Endothelial cell of umbilical vein (primary cell): ENCODE measurements around the gene PRPF18. TPM values are rescaled to one million over a fixed set of nuclear protein-coding genes. Genes with fewer than 3 reads are reported as not detected.
A peak's percentile ranks its signal among the peaks of the same experiment; 100 is the strongest.

Source experiments
- BruUV-seq: library from RNA; stranded (reverse); fragments of 400-500 nt; replicated peaks from 2 replicates; lab custom pipeline; 2021; lab: Mats Ljungman, UMichigan
- CTCF ChIA-PET: fragments of 300-600, 350-600 bp; sonication (Branson Sonifier 250); formaldehyde crosslinking; loops from one replicate; lab custom pipeline; 2021; ENCODE audit warnings: antibody characterized with exemption, inconsistent platforms; lab: Charles Lee
- POLR2A ChIA-PET: fragments of 300-600, 350-600 bp; sonication (Branson Sonifier 250); formaldehyde crosslinking; loops from one replicate; lab custom pipeline; 2021; ENCODE audit warnings: antibody characterized with exemption, inconsistent platforms; lab: Charles Lee
- DNase-seq: peaks from one replicate; pipeline ENCODE4 v3.0.0-alpha.2; 2011; ENCODE audit warnings: low read depth, low spot score
- FAIRE-seq: peaks from 2 replicates; lab custom pipeline; 2011; peaks lifted over from hg19 to GRCh38; lab: Jason Lieb, UNC
- H2AFZ ChIP-seq: 2 replicates; pipeline ENCODE4 v1.6.0; 2012; ENCODE audit warnings: low read depth, low read length, control low read depth, inconsistent platforms
- H3K27ac ChIP-seq: 2 replicates; pipeline ENCODE4 v1.5.1; 2011; ENCODE audit warnings: low read depth, mild to moderate bottlenecking, control low read depth, low read length, moderate library complexity; ENCODE audit not compliant: insufficient read depth
- H3K27me3 ChIP-seq, 2 experiments: 2 replicates each; pipeline versions ENCODE4 v1.6.0 to v1.6.1; 2011; ENCODE audit warnings: low read length in 2 of 2, mixed read lengths in 1 of 2; ENCODE audit not compliant: control insufficient read depth in 2 of 2, insufficient read depth in 2 of 2
- H3K36me3 ChIP-seq, 2 experiments: 2 replicates in 1 of 2; 3 replicates in 1 of 2; pipeline ENCODE4 v1.5.1; 2011; ENCODE audit warnings: low read length in 2 of 2, mild to moderate bottlenecking in 1 of 2, moderate library complexity in 1 of 2; ENCODE audit not compliant: control insufficient read depth in 2 of 2, insufficient read depth in 2 of 2; ENCODE audit errors: extremely low read depth in 1 of 2
- H3K4me1 ChIP-seq: 3 replicates; pipeline ENCODE4 v1.5.1; 2011; ENCODE audit warnings: mild to moderate bottlenecking, low read length; ENCODE audit not compliant: control insufficient read depth, insufficient read depth; ENCODE audit errors: extremely low read depth
- H3K4me2 ChIP-seq: 2 replicates; pipeline ENCODE4 v1.6.1; 2011; ENCODE audit warnings: low read length, control low read depth, mixed read lengths; ENCODE audit not compliant: insufficient read depth
- H3K4me3 ChIP-seq, 3 experiments: fragments of 200-600 bp in 1 of 3; sonication (generic), shearing (Covaris generic) in 1 of 3; replicated peaks in 1 of 3; 2 replicates each; pipeline ENCODE4 v1.5.1; 2011 to 2016; ENCODE audit warnings: control low read depth in 3 of 3, low read length in 3 of 3, mild to moderate bottlenecking in 2 of 3, inconsistent platforms in 1 of 3, low read depth in 1 of 3, moderate library complexity in 1 of 3; ENCODE audit not compliant: insufficient read depth in 1 of 3
- H3K79me2 ChIP-seq: 2 replicates; pipeline ENCODE4 v1.6.0; 2012; ENCODE audit warnings: low read length, inconsistent platforms; ENCODE audit not compliant: control insufficient read depth, insufficient read depth
- H3K9ac ChIP-seq: replicated peaks from 2 replicates; pipeline ENCODE3; 2011; ENCODE audit warnings: low read length, control low read depth; ENCODE audit not compliant: insufficient read depth; ENCODE audit errors: extremely low read depth
- H3K9me1 ChIP-seq: replicated peaks from 3 replicates; pipeline ENCODE4 v1.6.0; 2011; ENCODE audit warnings: mild to moderate bottlenecking, low read length; ENCODE audit not compliant: control insufficient read depth, insufficient read depth; ENCODE audit errors: extremely low read depth
- H3K9me3 ChIP-seq: replicated peaks from 2 replicates; pipeline ENCODE4 v1.5.1; 2012; ENCODE audit warnings: low read length, inconsistent platforms; ENCODE audit not compliant: control insufficient read depth, insufficient read depth
- H4K20me1 ChIP-seq: replicated peaks from 2 replicates; pipeline ENCODE3; 2011; ENCODE audit warnings: mild to moderate bottlenecking, low read length; ENCODE audit not compliant: control insufficient read depth, insufficient read depth; ENCODE audit errors: extremely low read depth
- EZH2 ChIP-seq: IDR thresholded peaks from 2 replicates; pipeline ENCODE4 v1.6.1; 2012; ENCODE audit warnings: borderline replicate concordance, low read depth, mild to moderate bottlenecking, moderate library complexity, low read length, inconsistent platforms; ENCODE audit not compliant: severe bottlenecking
- FOS ChIP-seq: IDR thresholded peaks from 2 replicates; pipeline ENCODE4 v1.6.1; 2011; ENCODE audit warnings: mild to moderate bottlenecking, low read length, moderate library complexity, borderline replicate concordance; ENCODE audit not compliant: insufficient read depth
- GATA2 ChIP-seq: IDR thresholded peaks from 2 replicates; pipeline ENCODE4 v1.7.0; 2011; ENCODE audit warnings: low read depth, mild to moderate bottlenecking, moderate library complexity, mixed read lengths, low read length; ENCODE audit not compliant: insufficient read length, insufficient read depth
- JUN ChIP-seq: IDR thresholded peaks from 2 replicates; pipeline ENCODE4 v1.6.1; 2011; ENCODE audit warnings: borderline replicate concordance, low read depth; ENCODE audit not compliant: insufficient read length, insufficient read depth
- POLR2AphosphoS5 ChIP-seq: IDR thresholded peaks from 2 replicates; pipeline ENCODE4 v1.6.1; 2012; ENCODE audit warnings: low read depth, mild to moderate bottlenecking, control low read depth, low read length, moderate library complexity; ENCODE audit not compliant: insufficient read depth
- dilution Hi-C: fragments of 300-500 bp; cut with MboI; formaldehyde crosslinking; loops from one replicate; pipeline ENCODE4 v1.15.0; 2019; ENCODE audit warnings: low sequenced_read_pairs; ENCODE audit not compliant: extremely low pct_ligation_motif_present
- intact Hi-C: fragments of 100-400 bp; cut with micrococcal nuclease; formaldehyde crosslinking; loops from one replicate; pipeline ENCODE4 v1.10.0; 2022
- polyA plus RNA-seq, 4 experiments: library from polyadenylated mRNA; depleted of rRNA in 3 of 4; stranded (reverse) in 3 of 4; unstranded in 1 of 4; fragments of >200 nt; gene quantifications; 2 replicates each; pipeline versions ENCODE4 v1.2.1 to v1.2.3, GENCODE V29; 2011 to 2012; ENCODE audit warnings: missing spikeins in 1 of 4
- total RNA-seq: library from RNA; stranded (reverse); gene quantifications from 2 replicates; pipeline ENCODE4 v1.2.3, GENCODE V29; 2021

The PRPF18 gene
- total and polyA plus RNA-seq, 2 donors (not counting 3 experiments of a cell fraction or from before 2014, with no cell fraction given), result 7.3 to 21.0 TPM

- H3K36me3 ChIP-seq, result peaks cover 37 to 41% of the 10 kb centered on the region in 2 experiments
- intact Hi-C loops, result no loop called here
Observed at GRCh38 chr10:13668126-13668525, 81.4 kb downstream of the PRPF18 start.

GRCh38 chr10:13669182-13669855, 82.6 kb downstream of the PRPF18 start:
- Histone ChIP-seq H3K9me3 (no peaks in the 10 kb centered on the region), H2AFZ (no peak overlapping the region), H3K9me1 (no peaks in the 10 kb centered on the region), H3K27ac (no peak overlapping the region), H3K27me3 (no peaks in the 10 kb centered on the region), H3K79me2 (peaks cover 13% of the 10 kb centered on the region), H3K4me1 (no peaks in the 10 kb centered on the region), H3K4me3 (no peak overlapping the region), H3K9ac (no peak overlapping the region), H3K4me2 (no peak overlapping the region), H3K36me3 (peaks cover 33 to 40% of the 10 kb centered on the region in 2 experiments), H4K20me1 (no peaks in the 10 kb centered on the region)
- no peak for FAIRE-seq
- intact Hi-C loops, result no loop called here
- DNase-seq, result no peak
- ChIA-PET POLR2A (no interaction called here), CTCF (interaction anchor here (1.0 to 3.0 kb wide), 2 partner anchors 10 to 108 kb away, joined by 3 to 13 read pairs; no protein-coding TSS in a partner anchor)
- dilution Hi-C loops, result no loop called here
- TF ChIP-seq FOS (no peak), JUN (no peak), GATA2 (no peak), POLR2AphosphoS5 (peak; percentile 9)
- no TSS peak for BruUV-seq

More at GRCh38 chr10:13668126-13668525, 81.4 kb downstream of the PRPF18 start:
- Histone ChIP-seq H4K20me1 (no peaks in the 10 kb centered on the region), H3K4me3 (no peak overlapping the region), H3K79me2 (peaks cover 7% of the 10 kb centered on the region), H3K9me3 (no peaks in the 10 kb centered on the region), H3K4me1 (no peaks in the 10 kb centered on the region), H3K27ac (no peak overlapping the region), H3K4me2 (no peak overlapping the region), H3K9me1 (no peaks in the 10 kb centered on the region), H3K9ac (no peak overlapping the region), H3K27me3 (no peaks in the 10 kb centered on the region), H2AFZ (no peak overlapping the region)
- POLR2A ChIA-PET, result no interaction called here
- dilution Hi-C loops, result no loop called here
- FAIRE-seq (no peak), DNase-seq (no peak)
- CTCF ChIA-PET, result interaction anchor here (1.7 to 3.0 kb wide), 2 partner anchors 9 to 18 kb away, joined by 4 to 13 read pairs; no protein-coding TSS in a partner anchor
- TF ChIP-seq JUN (no peak), POLR2AphosphoS5 (no peak), EZH2 (no peak)
- no TSS peak for BruUV-seq
